Measurements from ENCODE around the gene RBFA.

DNA sequence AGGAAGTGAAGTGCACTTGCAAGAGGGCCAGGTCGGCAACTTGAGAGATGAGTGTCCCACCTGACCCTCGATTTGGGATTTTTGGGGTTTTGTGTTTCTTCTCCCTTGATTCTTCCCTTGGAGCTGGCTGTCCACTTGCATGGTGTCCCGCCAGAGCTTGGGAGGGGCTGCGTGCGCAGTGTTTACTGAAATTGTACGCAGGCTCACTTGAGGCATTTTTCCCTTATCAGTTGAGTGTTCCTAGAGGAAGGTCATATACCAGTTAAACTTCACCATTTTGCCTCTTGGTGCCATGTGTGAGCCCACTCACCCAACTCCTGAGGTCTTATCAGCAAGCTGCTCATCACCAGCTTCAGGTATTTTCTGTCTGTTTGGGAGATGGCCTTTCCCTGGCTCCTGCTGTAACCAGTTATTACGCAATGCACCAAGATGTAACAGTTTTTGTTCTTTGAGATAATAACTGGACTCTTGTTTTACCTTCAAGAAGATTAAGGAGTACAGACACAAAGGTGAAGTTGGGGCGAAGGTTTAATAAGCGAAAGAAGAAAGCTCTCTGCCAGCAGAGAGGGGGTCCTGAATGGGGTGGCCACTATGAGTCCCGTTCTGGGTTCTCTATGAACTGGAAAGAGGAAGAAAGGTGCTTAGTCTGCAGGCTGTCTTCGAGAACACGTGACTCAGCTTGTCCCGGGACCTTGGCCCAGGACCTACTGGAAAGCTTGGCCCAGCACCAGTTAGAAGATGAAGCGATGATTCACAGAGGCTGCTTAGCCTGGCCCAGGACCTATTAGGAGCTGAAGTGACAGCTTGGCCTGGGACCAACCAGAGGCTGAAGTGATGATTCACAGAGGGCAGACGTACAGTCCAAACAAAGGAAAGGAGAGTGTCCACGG, 24.3 kb upstream of the RBFA start:
- no peak for TF ChIP-seq SUZ12 (IDR thresholded peaks at IDR 0.05; ENCODE audit: extremely low read depth, insufficient read depth, insufficient read length)
- no peak for TF ChIP-seq ZNF274 (IDR thresholded peaks at IDR 0.05; ENCODE audit: low read depth, low read length)

Data from NT2/D1 (cell line).